Measurements from ENCODE around the gene OR4K5.
"Not testable (repeated sequence)": the region's sequence is repeated elsewhere in the genome, so short reads cannot be mapped to it uniquely, and the experiment has no call there.

OR4K5 gene, protein sequence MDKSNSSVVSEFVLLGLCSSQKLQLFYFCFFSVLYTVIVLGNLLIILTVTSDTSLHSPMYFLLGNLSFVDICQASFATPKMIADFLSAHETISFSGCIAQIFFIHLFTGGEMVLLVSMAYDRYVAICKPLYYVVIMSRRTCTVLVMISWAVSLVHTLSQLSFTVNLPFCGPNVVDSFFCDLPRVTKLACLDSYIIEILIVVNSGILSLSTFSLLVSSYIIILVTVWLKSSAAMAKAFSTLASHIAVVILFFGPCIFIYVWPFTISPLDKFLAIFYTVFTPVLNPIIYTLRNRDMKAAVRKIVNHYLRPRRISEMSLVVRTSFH

DNA sequence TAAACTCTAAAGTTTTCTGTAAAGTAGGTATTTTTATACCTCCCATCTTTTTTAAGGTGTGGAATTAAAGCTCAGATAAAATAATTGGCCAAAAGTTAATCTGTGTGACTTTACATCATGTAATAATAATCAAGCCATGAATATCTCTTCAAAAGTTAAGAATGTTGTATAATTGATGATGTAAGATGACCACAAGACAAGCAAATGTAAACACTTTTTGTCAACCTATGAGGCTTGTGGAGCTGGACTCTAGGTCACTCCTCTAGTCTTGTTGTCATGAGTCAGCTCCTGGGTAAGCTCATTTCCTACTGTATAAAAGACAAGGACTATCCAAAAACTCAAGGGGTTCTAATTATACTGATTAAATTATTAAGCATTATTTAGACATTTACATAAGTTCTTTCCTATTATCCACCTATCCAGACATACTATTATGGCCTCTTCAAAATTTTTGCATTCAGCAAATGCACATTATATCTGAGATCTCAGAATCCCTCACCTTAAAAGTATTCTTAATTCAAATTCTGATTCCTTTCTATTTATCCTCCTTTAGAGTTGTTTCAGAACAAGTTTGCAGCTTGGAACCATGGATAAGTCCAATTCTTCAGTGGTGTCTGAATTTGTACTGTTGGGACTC, at the start of gene OR4K5:
TSS of gene OR4K5 (plus strand) at position 587 of the 637 bp plus-strand sequence. CDS start at position 587, 0 bp downstream.
- DNase-seq: no peak

DNA sequence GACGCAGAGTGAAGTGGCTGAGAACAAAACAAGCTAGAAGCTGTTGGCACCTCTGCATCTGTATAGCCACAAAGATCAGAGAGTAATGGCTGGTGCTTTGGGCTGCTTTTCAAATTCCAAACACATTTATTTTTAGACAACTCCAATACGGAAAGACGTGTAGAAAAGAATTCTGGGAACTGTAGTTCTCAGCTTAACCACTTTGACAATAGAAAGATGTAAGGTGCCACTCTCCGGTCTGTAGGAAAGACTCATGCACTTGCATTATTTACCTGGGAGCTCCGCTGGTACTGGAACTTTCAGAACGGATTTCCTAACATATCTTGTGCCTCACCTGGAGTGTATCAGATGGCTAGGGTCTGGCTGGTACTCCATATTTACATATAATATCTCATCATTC, 47.2 kb upstream of the OR4K5 start:
- no peak for DNase-seq

DNA sequence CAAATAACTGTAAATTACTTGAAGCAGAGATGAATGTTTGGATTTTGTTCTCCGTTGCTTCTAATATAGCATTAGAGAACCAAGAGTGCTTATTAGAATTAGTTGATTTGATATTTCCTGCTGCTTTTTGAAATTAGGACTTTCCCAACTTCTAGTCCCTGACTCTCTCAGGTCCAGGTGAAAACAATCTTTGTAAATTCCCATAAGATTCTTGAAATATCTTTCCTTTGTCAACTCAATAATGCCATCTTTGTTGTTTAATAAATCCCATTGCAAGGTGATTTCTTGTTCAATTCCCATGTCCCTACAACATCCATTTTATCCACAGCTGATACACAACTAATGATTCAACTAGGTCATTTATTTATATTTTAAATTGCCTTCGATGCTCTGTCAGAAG, 45.6 kb upstream of the OR4K5 start, which contains the start of gene OR4K2:
TSS of gene OR4K2 (plus strand) at position 301 of the 400 bp plus-strand sequence. CDS start 1,126 bp downstream, outside the sequence.
- DNase-seq: no peak

DNA sequence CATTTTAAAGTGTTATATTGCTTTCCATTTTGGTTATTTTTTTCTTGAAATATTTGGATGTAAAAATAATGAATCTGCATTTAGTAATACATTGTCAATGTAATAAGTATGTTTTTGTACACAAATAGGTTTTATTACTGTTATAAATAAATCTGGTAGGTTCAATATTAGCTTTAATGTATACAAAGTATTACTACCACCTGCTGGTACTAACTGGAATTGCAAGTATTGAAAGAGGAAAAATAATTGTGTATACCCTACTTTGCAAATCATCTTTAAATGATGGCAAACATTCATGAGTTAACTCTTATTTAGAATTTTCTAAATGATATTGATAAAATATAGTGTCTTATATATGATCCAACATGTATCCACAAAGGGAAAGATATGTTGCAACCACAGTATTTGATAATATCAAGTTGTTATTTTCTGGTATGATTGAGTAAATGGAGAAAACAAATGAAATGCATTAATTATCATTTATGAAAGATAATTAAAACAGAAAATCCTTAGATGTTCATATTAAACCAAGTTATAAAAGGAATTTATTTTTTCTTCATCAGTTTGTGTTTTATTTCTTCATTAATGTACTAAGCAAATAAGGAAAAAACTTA, 42.3 kb upstream of the OR4K5 start:
- no peak for DNase-seq

DNA sequence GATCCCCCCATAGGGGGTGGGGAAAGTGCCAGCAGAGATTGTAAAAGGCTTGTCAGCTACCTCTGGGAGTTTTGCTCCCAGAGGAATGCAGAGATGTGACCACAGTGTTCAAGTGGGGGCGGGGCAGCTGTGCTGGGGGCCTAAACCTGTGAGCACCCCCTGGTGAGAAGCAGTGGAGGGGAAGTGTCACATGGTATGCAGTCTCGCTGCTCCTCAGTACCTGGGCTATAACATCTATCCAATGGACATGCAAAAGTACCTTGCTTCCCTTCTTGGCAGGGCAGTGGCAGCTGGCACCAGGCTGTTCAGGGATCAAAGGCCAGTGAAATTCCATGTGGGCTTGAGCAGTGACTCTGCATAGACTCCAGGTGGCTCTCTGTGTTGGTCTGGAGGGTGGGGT, 25.1 kb upstream of the OR4K5 start:
- no peak for DNase-seq

DNA sequence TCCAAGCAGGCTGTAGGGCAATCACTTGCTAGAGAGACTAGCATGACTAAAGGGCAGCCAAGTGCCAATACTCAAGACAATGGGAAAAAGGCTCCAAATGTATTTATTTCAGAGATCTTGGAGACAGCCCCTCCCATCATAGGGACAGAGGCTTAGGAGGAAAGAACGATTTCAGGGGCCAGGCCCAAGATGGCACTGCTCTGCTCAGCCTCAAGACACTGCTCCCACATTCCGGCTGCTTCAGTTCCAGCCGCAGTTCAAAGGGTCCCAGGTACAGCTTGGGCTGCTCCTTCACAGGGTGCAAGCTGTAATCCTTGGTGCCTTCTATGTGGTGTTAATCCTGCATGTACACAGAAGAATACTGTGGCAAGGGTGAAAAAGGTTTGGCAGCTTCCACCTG, 19.4 kb upstream of the OR4K5 start:
- DNase-seq: no peak

DNA sequence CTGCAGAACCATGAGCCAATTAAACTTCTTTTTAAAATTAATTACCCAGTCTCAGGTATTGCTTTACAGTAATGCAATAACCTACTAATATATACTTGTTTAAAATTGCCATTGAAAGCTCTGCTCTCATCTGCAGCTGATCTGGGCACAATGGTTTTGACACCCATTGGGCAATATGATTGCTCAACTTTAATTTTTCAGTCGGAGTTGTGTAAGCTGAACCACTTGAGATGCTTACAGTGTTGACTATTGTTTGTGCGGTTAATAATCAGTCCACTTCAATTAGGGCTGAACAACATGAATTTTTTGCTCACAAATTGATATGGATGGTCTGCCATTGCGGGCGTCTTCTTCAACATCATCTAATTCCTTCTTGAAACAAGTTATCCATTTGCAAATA, 18.0 kb upstream of the OR4K5 start:
- DNase-seq: no peak

DNA sequence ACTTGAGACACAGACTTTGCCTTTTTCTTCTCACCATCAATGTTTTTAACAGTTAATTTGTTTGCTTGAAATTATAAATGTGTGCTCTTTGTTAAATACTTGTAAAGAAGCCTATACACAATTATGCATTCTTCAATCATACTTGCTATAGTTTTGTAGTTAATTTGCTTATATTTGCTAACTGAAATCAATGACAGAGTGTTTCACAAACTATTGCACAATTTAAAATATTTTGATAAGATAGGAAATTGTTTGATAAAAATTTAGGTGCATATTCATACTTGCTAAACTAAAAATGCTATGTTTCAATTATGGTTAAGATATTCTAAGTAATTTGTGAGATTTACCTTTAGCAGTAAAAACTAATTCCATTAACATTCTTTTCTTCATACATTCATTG, 13.7 kb upstream of the OR4K5 start:
- DNase-seq: no peak

DNA sequence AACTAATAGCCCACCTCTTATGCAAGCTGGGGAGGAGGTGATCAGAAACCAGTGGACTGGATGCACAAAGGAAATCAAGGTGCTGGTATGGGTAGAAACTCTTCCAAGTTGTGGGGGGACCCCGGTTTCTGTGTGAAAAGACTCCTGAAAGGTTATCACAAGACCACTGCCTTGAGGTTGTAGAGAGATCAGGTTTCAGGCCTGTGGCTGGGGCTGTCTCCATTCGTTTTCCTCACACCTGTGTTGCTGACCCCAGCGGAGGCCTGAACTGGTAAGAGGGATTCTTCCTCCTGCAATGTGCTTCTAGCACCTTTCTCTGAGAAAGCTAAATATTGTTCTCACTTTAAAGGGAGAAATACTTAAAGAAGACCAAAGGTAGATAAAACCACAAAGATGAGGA, 9.3 kb upstream of the OR4K5 start:
- no peak for DNase-seq

DNA sequence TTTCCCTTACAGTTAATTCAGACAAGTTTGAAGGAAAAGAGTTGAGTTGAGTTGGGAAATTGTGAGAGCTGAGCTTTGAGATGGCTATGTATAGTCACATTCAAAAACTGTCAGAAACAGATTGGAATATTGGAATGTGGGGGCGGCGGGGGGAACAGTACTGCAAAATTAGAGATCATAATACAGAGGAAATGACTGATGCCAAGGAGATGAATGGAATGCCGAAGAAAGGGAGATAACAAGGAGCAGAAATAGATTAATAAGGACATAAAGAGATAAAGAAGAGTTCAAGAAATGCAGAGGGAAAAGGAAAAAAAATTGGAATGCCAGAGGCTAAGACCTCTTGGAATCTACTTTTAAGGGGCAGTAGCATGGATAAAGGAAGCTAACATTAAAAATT, 3.2 kb upstream of the OR4K5 start:
- no peak for DNase-seq

DNA sequence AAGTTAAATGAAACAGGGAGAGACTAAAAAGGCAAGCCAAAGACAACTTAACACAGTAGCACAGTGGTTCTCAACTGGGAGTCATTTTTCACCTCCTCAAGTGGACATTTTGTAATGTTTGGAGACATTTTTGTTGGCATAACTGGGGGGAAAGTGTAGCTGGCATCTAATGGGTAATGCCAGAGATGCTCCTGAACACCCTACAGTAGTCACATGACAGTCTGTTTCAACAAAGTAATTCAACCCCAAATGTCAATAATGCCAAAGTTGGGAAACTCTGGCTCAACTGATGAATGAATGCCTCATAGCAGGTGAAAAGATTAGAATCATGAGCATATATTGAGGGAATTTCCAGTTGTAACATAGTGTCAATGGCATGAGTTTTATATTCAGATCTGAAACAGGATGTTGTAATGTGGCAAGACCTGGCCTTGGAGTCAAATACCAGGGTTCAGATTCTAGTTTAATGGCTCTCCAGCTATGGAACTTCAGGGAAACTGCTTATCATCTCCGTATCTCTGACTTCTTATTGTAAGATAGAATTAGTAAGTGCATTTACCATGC, 2.4 kb upstream of the OR4K5 start:
- DNase-seq: no peak

DNA sequence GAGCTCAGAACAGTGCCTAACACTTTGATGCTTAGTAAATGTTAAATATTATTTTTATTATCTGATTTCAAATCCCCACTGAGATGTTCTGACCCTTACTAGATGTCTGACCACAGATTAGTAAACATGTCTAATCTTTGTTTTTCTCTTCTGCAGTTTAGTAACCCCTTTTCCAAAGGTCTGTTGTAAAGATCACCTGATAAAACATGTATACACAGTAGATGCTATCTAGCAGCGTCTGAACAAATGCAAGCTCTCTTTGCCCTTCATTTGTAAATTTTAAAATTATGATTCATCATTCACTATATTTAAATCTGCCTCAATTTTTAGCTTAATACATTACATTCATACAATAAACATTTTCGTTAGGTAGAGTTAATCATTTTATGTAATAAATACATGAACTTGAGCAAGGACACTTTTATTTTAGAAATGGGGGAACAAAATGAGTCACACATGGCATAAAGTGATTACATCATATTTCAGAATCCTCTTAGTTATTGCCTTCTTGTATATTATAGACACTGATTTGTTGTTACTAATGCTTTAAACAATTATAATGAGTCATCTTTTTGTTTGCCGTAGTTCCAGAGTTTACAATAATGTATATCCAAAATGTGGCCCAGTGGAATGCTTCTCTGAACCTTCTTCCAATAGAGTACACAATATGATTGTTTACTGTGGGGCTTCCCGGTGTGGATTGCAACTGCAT, 1.7 kb upstream of the OR4K5 start:
- no peak for DNase-seq

DNA sequence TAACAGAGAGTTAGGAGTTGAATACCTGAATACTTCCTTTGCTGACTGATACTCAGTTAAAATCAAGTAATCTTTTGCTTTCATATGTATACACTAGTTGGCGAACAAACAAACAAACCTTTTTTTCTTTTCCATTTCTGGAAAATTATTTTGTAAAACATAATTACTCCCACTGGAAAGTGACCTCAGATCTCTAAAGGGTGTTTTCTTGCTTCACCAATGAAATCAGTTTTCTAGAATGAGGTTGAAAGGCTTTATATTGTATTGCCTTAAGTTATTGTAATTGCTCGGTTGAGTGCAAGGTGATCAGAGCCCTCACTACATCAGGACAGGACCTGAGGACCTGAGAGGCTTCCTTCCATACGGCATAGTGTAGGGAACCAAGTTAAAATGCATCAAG, 10.2 kb downstream of the OR4K5 start, which contains the start of gene OR4K1:
TSS of gene OR4K1 (plus strand) at position 301 of the 400 bp plus-strand sequence. CDS start 4,750 bp downstream, outside the sequence.
- DNase-seq: no peak

DNA sequence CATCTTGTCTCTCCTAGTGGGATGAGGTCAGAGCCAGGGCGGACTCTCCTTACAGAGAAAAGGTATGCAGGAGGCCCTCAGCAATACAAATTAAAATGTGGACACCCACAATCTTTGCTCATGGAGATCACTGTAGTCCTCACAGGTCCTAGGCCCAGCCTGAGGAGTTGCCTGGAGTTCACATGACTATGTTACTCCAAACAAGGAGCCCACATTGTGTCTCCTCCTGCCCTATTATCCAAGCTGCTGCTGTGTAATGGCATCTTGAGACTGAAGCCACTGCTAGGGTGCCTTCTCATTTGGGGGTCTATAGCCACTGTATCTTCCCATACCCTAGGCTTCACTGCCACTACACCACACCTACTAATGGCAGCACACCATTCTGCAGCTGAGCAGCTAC, 21.3 kb downstream of the OR4K5 start:
- no peak for DNase-seq

DNA sequence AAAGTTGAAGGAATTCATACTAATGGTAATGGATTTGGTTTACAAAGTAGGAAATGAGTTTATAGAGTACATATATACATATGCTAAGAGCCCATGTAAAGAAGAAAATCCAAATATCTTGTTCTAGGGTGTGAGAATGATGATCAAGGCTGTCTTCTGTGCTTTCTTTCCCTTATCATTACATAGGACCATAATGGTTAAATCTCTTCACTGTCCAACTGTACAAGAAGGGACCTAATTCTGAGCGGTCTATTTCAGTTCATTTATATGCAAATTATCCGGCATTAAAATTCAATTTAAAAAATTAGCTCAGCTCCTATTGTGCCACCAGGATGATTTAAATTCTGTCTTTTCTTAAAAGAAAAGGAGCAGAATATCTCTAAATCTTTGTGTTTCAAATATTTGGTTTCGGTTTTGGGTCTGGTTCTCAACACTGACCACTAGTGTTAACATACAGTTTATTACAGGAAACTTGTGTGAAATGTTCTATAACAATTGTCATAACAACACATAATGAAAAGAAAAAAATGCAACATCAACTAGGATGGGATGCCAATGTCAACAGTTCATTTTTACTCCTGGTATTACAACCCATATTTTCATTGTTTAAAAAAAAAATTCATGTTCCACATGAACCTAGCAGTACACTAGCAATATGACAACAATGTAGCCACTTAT, 27.1 kb downstream of the OR4K5 start:
- no peak for DNase-seq

DNA sequence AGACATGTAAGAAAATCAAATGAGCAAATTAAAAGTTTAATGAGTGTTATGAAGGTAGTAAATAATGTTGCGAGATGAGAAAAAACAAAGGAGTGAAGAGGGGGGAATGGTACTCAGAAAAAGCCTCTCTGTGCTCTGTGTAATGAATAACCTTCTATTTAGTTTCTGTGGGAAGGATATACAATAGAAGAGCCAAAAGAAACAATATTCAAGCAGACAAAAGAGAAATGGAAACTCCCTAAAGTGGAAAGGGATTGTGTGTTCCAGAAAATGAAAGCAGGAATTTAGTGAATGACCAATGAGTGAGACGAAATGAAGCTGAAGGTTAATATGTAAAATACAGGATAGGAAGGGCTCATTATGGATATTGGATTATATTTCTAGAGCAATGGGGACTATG, 28.8 kb downstream of the OR4K5 start:
- DNase-seq: no peak

DNA sequence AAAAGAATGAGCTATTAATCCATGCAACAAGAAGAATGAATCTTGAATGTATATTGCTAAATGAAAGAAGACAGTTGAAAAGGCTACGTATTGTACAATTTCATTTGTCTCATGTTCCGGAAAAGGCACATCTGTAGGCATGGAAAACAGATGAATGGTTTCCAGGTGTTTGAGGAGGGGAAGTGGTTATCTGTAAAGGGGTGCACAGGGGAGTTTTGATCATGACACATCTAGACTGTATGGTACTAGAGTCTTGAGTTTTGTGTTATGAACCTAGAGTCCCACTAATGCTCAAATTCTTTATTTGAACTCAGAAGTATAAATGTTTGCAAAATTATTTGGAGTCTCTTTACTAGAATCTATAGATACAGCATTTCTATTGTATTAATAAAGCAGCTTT, 49.3 kb downstream of the OR4K5 start:
- DNase-seq: not testable (repeated sequence)

Data from NCI-H2081 (cell line).